Liver (tissue), 3 donors: ENCODE data around the gene DPP7.

ENCODE experiments used
- CTCF ChIP-seq: fragments of 150-350 bp; IDR thresholded peaks from 2 replicates; pipeline ENCODE4 v1.5.1; 2017; ENCODE audit warnings: improper control_type of control experiment, low read depth, low read length; ENCODE audit not compliant: missing input control
- EGR1 ChIP-seq, 2 donors: IDR thresholded peaks; 2 replicates each; pipeline ENCODE4 v1.6.1; 2016 to 2018; ENCODE audit warnings: antibody characterized with exemption in 2 of 2, low read depth in 2 of 2
- FOXA2 ChIP-seq: IDR thresholded peaks from 2 replicates; pipeline ENCODE4 v1.6.1; 2016; ENCODE audit warnings: antibody characterized with exemption
- GABPA ChIP-seq, 2 donors: IDR thresholded peaks in 1 of 2; conservative IDR thresholded peaks in 1 of 2; 2 replicates each; pipeline ENCODE4 v1.6.1; 2016; ENCODE audit warnings: antibody characterized with exemption in 2 of 2, mild to moderate bottlenecking in 1 of 2, moderate library complexity in 1 of 2
- HNF4G ChIP-seq: IDR thresholded peaks from 2 replicates; pipeline ENCODE4 v1.6.1; 2016; ENCODE audit warnings: antibody characterized with exemption
- JUND ChIP-seq, 2 donors: IDR thresholded peaks; 2 replicates each; pipeline ENCODE4 v1.6.1; 2016; ENCODE audit warnings: antibody characterized with exemption in 2 of 2
- SP1 ChIP-seq: IDR thresholded peaks from 2 replicates; pipeline ENCODE4 v1.6.1; 2018; ENCODE audit warnings: antibody characterized with exemption, mild to moderate bottlenecking
- TAF1 ChIP-seq: conservative IDR thresholded peaks from 2 replicates; pipeline ENCODE4 v1.6.1; 2016; ENCODE audit warnings: antibody characterized with exemption, mild to moderate bottlenecking
- YY1 ChIP-seq: IDR thresholded peaks from 2 replicates; pipeline ENCODE4 v1.6.1; 2016; ENCODE audit warnings: antibody characterized with exemption, mild to moderate bottlenecking
- TF ChIP-seq, protein P1 (sequence below): IDR thresholded peaks from 2 replicates; pipeline ENCODE4 v1.6.1; 2016; ENCODE audit warnings: antibody characterized with exemption, mild to moderate bottlenecking
- TF ChIP-seq, protein P2 (sequence below): IDR thresholded peaks from 2 replicates; pipeline ENCODE4 v1.6.1; 2016; ENCODE audit warnings: antibody characterized with exemption
- donor health status: healthy.
- donor health status: healthy.

DNA sequence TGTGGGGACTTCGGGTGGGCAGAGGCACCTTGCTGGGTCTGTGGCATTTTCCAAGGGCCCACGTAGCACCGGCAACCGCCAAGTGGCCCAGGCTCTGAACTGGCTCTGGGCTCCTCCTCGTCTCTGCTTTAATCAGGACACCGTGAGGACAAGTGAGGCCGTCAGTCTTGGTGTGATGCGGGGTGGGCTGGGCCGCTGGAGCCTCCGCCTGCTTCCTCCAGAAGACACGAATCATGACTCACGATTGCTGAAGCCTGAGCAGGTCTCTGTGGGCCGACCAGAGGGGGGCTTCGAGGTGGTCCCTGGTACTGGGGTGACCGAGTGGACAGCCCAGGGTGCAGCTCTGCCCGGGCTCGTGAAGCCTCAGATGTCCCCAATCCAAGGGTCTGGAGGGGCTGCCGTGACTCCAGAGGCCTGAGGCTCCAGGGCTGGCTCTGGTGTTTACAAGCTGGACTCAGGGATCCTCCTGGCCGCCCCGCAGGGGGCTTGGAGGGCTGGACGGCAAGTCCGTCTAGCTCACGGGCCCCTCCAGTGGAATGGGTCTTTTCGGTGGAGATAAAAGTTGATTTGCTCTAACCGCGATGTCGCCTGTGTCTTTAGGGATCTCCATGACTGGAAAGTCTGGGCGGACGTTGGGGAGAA is 5.8 kb downstream of the DPP7 start:
- no peak for TF ChIP-seq EGR1 (IDR thresholded peaks at IDR 0.05; ENCODE audit: low read depth in 2 of 2)
- no peak for TF ChIP-seq TAF1
- no peak for TF ChIP-seq CTCF
- no peak for TF ChIP-seq SP1
- TF ChIP-seq YY1, result no peak
- TF ChIP-seq HNF4G, result no peak
- TF ChIP-seq, protein P1, sequence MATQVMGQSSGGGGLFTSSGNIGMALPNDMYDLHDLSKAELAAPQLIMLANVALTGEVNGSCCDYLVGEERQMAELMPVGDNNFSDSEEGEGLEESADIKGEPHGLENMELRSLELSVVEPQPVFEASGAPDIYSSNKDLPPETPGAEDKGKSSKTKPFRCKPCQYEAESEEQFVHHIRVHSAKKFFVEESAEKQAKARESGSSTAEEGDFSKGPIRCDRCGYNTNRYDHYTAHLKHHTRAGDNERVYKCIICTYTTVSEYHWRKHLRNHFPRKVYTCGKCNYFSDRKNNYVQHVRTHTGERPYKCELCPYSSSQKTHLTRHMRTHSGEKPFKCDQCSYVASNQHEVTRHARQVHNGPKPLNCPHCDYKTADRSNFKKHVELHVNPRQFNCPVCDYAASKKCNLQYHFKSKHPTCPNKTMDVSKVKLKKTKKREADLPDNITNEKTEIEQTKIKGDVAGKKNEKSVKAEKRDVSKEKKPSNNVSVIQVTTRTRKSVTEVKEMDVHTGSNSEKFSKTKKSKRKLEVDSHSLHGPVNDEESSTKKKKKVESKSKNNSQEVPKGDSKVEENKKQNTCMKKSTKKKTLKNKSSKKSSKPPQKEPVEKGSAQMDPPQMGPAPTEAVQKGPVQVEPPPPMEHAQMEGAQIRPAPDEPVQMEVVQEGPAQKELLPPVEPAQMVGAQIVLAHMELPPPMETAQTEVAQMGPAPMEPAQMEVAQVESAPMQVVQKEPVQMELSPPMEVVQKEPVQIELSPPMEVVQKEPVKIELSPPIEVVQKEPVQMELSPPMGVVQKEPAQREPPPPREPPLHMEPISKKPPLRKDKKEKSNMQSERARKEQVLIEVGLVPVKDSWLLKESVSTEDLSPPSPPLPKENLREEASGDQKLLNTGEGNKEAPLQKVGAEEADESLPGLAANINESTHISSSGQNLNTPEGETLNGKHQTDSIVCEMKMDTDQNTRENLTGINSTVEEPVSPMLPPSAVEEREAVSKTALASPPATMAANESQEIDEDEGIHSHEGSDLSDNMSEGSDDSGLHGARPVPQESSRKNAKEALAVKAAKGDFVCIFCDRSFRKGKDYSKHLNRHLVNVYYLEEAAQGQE, result no peak
- TF ChIP-seq FOXA2, result no peak
- TF ChIP-seq, protein P2, sequence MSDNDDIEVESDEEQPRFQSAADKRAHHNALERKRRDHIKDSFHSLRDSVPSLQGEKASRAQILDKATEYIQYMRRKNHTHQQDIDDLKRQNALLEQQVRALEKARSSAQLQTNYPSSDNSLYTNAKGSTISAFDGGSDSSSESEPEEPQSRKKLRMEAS, result no peak
- no peak for TF ChIP-seq GABPA (IDR thresholded peaks at IDR 0.05 in 1 of 2, conservative IDR thresholded peaks at IDR 0.05 in 1 of 2)
- no peak for TF ChIP-seq JUND (IDR thresholded peaks at IDR 0.05)
